ENCODE measurements around the gene DNAJB9. TPM values are rescaled to one million over a fixed set of nuclear protein-coding genes. Genes with fewer than 3 reads are reported as not detected.
A peak's percentile ranks its signal among the peaks of the same experiment; 100 is the strongest.

Gene DNAJB9
- total and polyA plus RNA-seq, 9 of the 15 experiments (the other 6 are each of a cell fraction or from before 2014, with no cell fraction given) = 4.3 to 34.2 (median 9.6) TPM

GRCh38 chr7:108525985-108526767, 43.5 kb upstream of the DNAJB9 start, which contains the start of gene PNPLA8 (continued):
- TF ChIP-seq MGA (IDR thresholded peaks at IDR 0.05) (peak; percentile 91), RAD21 (CRISPR knock-in tag; conservative IDR thresholded peaks at IDR 0.05 in 1 of 2, IDR thresholded peaks at IDR 0.05 in 1 of 2) (peak in 1 of 2 experiments; percentile 5; a peak in 1 of 4 replicates), TEAD1 (CRISPR knock-in tag; IDR thresholded peaks at IDR 0.05) (peak; percentile 44 to 96; a peak in 2 of 4 replicates), NCOA6 (IDR thresholded peaks at IDR 0.05) (peak; percentile 98), KLF13 (tag; IDR thresholded peaks at IDR 0.05; ENCODE audit: borderline replicate concordance, low read depth) (0 out of 2 replicates have a peak, but pooled peaks have one; percentile 23), HNRNPL (IDR thresholded peaks at IDR 0.05; ENCODE audit: low read depth, low read length) (no peak), SMC3 (conservative IDR thresholded peaks at IDR 0.05; ENCODE audit: insufficient read depth, low read depth, low read length) (no peak), HNRNPK (IDR thresholded peaks at IDR 0.05; ENCODE audit: low read depth, low read length, poor library complexity, severe bottlenecking) (no peak), E2F3 (CRISPR knock-in tag; IDR thresholded peaks at IDR 0.05) (peak; percentile 87; the same call in 1 of the 2 replicates)

Measured in K562 (cell line).